B cell (primary cell): ENCODE measurements around the gene B4GALNT3.

ENCODE experiments used
- EZH2 ChIP-seq: IDR thresholded peaks from 2 replicates; pipeline ENCODE4 v1.6.1; 2012; ENCODE audit warnings: borderline replicate concordance, low read depth, mild to moderate bottlenecking, moderate library complexity, low read length; ENCODE audit not compliant: insufficient read depth, poor library complexity, severe bottlenecking
- TF ChIP-seq, protein P1 (sequence below): fragments of 200-600 bp; IDR thresholded peaks from one replicate; pipeline ENCODE4 v1.8.0; 2022; ENCODE audit warnings: antibody characterized with exemption, mild to moderate bottlenecking

DNA sequence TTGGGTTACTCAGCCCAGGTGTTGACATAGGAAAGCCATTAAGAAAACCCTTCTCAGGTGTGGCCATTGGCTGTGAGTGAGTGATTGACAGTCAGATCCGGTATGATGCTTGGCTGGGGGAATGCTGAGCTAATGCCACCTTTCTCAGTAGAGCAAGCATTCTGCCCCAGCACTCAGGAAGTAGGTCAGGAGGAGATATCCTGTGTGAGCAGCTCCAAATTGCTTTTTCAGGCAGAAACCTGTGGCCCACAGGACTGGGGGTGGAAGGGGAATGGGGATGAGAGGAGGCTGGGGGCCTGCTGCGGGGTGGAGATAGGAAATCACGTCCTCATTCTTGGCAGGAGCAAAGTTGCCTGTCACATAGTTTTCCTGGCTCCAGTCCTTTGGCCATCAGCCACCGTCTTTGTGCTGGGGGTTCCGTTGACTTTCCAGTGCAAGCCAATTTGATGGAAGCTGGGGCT, 147.8 kb downstream of the B4GALNT3 start:
- TF ChIP-seq, protein P1, sequence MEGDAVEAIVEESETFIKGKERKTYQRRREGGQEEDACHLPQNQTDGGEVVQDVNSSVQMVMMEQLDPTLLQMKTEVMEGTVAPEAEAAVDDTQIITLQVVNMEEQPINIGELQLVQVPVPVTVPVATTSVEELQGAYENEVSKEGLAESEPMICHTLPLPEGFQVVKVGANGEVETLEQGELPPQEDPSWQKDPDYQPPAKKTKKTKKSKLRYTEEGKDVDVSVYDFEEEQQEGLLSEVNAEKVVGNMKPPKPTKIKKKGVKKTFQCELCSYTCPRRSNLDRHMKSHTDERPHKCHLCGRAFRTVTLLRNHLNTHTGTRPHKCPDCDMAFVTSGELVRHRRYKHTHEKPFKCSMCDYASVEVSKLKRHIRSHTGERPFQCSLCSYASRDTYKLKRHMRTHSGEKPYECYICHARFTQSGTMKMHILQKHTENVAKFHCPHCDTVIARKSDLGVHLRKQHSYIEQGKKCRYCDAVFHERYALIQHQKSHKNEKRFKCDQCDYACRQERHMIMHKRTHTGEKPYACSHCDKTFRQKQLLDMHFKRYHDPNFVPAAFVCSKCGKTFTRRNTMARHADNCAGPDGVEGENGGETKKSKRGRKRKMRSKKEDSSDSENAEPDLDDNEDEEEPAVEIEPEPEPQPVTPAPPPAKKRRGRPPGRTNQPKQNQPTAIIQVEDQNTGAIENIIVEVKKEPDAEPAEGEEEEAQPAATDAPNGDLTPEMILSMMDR: no peak
- no peak for TF ChIP-seq EZH2
